ENCODE results near the gene CENPT. TPM values are rescaled to one million over a fixed set of nuclear protein-coding genes. Genes with fewer than 3 reads are reported as not detected.
A peak's percentile ranks its signal among the peaks of the same experiment; 100 is the strongest.

CENPT gene
- total RNA-seq, 4 donors from 2014 or later, result 29.4 to 70.2 (median 52.8) TPM

DNA sequence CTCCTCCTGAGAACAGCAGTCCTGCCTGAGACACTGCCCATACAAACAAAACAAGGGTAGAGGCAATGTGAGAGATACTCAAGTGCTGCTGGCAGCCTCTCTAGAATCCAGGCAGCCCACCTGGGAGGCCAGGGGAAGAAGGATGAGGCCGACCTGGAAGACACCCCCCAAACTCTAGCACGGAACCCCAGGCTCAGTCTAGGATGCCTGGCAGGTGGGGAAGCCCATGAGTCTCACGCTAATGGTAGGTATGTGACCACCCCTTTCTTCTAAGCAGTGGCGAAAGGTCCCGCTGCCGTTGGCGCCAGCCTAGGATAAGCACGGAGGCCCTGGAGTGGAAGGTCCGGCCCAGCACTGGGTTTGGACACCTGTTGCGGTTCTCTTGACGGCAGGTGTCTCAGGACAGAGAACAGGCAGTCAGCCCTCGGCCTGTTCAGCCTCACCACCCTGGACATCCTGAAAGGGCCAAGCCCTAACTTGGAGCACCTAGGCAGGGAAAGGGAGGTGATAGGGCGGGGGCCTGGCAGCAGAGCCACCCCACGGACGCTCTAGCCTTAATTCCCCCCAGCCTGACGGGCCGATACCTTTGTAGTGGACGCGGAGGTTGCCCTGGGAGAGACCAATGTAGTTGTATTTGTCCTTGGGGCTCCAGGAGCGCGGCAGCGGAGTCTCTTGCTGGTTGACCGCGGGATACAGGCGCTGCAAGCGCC, 41.6 kb downstream of the CENPT start:
- H3K9me3 ChIP-seq, result no peaks in the 10 kb centered on the region
- intact Hi-C loops (cut with DNase I; ENCODE audit: low total_unique reads), result no loop called here
- peak overlapping the region; percentile 79 to 87 for H3K27ac ChIP-seq
- H3K4me3 ChIP-seq, result peak overlapping the region; percentile 83 to 89
- peak in 1 of 2 donors; percentile 25 for DNase-seq
- H3K27me3 ChIP-seq, result no peaks in the 10 kb centered on the region
- H3K36me3 ChIP-seq, result no peaks in the 10 kb centered on the region
- TF ChIP-seq, protein P1, sequence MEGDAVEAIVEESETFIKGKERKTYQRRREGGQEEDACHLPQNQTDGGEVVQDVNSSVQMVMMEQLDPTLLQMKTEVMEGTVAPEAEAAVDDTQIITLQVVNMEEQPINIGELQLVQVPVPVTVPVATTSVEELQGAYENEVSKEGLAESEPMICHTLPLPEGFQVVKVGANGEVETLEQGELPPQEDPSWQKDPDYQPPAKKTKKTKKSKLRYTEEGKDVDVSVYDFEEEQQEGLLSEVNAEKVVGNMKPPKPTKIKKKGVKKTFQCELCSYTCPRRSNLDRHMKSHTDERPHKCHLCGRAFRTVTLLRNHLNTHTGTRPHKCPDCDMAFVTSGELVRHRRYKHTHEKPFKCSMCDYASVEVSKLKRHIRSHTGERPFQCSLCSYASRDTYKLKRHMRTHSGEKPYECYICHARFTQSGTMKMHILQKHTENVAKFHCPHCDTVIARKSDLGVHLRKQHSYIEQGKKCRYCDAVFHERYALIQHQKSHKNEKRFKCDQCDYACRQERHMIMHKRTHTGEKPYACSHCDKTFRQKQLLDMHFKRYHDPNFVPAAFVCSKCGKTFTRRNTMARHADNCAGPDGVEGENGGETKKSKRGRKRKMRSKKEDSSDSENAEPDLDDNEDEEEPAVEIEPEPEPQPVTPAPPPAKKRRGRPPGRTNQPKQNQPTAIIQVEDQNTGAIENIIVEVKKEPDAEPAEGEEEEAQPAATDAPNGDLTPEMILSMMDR (IDR thresholded peaks at IDR 0.05), result no peak
- no peak for TF ChIP-seq POLR2A (IDR thresholded peaks at IDR 0.05)
- H3K4me1 ChIP-seq, result no peaks in the 10 kb centered on the region

DNA sequence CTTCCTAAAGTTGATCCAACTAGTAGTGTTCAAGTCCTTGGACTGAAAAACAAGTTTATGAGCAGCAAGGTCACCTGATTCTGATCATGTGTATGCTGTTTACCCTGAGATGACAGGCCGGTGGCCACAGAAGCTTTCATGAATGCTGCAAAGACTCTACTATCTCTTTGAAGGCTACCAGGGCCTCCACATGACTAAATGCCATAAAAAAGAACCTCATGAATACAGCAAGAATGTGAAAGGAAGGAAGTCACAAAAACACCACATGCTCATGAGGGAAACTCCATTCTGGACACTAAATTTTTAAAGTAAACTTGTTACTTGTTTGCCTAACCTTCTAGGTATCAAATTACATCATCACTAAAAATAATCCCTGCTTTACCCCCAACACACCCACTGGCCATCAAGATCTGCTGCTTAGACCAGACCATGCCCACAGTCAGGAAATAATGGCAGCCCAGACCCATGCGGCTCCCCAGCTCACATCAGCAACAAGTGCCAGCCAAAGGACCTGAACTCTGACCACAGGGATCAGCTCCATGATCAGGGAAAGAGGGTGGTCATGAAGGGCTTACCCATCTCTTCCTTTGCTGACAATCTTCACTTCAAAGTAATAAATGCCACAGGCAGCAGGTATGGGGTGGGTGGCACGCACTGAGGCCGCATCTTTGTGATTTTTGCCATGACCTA, 42.5 kb downstream of the CENPT start:
- no peaks in the 10 kb centered on the region for H3K4me1 ChIP-seq
- H3K4me3 ChIP-seq, result peak overlapping the region in 1 of 2 donors; percentile 89
- TF ChIP-seq POLR2A (IDR thresholded peaks at IDR 0.05), result no peak
- TF ChIP-seq, protein P1 (IDR thresholded peaks at IDR 0.05), result no peak
- H3K36me3 ChIP-seq, result no peaks in the 10 kb centered on the region
- intact Hi-C loops (cut with DNase I; ENCODE audit: low total_unique reads), result no loop called here
- no peak overlapping the region for H3K27ac ChIP-seq
- no peaks in the 10 kb centered on the region for H3K9me3 ChIP-seq
- no peaks in the 10 kb centered on the region for H3K27me3 ChIP-seq
- DNase-seq, result no peak

DNA sequence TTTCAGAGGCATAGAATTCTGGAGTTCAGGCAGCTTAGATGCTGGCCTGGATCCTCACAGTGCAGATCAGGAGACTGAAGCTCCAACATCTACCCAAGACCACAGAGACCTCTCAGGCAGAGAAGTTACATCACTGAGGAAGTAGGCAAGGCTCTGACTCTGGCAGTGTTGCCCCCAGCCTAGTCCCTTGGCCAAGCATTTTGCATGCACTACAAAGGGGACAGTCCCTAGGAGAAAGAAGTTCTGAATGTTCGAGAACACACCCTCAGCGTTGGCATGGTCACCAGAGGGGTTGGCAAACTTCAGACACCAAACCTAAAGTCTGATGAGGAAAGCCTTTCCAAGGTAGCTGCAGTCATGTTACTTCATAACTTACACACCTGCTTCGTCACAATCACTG, 43.6 kb downstream of the CENPT start:
- Histone ChIP-seq H3K4me3 (no peak overlapping the region), H3K27ac (no peak overlapping the region), H3K36me3 (no peaks in the 10 kb centered on the region), H3K27me3 (no peaks in the 10 kb centered on the region), H3K9me3 (no peaks in the 10 kb centered on the region), H3K4me1 (no peaks in the 10 kb centered on the region)
- intact Hi-C loops (cut with DNase I; ENCODE audit: low total_unique reads), result no loop called here
- no peak for DNase-seq
- TF ChIP-seq, protein P1 (IDR thresholded peaks at IDR 0.05), result no peak
- no peak for TF ChIP-seq POLR2A (IDR thresholded peaks at IDR 0.05)

DNA sequence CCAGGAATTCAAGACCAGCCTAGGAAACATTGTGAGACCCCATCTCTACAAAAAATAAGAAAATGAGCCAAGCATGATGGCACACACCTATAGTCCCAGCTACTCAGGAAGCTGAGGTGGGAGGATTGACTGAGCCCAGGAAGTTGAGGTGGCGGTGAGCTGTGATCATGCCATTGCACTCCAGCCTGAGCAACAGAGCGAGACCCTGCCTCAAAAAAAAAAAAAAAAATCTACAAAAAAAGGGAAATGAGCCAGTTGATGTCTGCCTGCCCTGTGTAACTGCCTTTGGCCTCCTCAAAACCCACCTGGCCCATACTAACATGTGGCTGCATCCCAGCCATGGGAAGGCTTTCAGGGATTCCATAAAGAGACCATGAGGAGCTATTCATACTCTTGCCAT, 45.6 kb downstream of the CENPT start:
- no peaks in the 10 kb centered on the region for H3K9me3 ChIP-seq
- H3K4me3 ChIP-seq, result no peak overlapping the region
- no peak for TF ChIP-seq POLR2A (IDR thresholded peaks at IDR 0.05)
- TF ChIP-seq, protein P1 (IDR thresholded peaks at IDR 0.05), result no peak
- intact Hi-C loops (cut with DNase I; ENCODE audit: low total_unique reads), result no loop called here
- no peak for DNase-seq
- no peak overlapping the region for H3K27ac ChIP-seq
- H3K27me3 ChIP-seq, result no peaks in the 10 kb centered on the region
- H3K4me1 ChIP-seq, result no peaks in the 10 kb centered on the region
- no peaks in the 10 kb centered on the region for H3K36me3 ChIP-seq

DNA sequence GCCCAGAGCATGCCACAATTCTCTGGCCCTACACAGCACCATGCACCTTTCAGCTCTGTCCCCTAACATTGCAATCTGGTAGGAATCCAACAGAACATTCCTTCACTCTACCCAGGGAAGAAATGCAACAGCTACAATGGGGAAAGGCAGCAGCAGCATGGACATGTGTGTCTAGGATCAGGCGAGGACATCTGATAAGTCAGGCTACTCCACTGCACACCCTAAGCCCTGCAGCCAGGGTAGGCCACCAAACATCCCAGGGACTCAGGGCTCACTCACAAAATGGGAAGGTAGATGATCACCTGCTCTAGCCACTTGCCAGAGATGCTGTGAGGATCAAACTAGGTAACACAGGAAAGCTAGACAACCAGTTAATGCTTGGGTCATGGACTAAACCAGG, 46.3 kb downstream of the CENPT start:
- Histone ChIP-seq H3K4me3 (no peak overlapping the region), H3K9me3 (no peaks in the 10 kb centered on the region), H3K27ac (no peak overlapping the region), H3K4me1 (no peaks in the 10 kb centered on the region), H3K36me3 (no peaks in the 10 kb centered on the region), H3K27me3 (no peaks in the 10 kb centered on the region)
- intact Hi-C loops (cut with DNase I; ENCODE audit: low total_unique reads), result no loop called here
- no peak for DNase-seq
- TF ChIP-seq, protein P1 (IDR thresholded peaks at IDR 0.05), result no peak
- TF ChIP-seq POLR2A (IDR thresholded peaks at IDR 0.05), result no peak
